Neural crest cell (in vitro differentiated cells): ENCODE results near the gene NDUFB5. TPM values are rescaled to one million over a fixed set of nuclear protein-coding genes. Genes with fewer than 3 reads are reported as not detected.

Source experiments
- DNase-seq: peaks from one replicate; pipeline ENCODE4 v3.0.0; 2021; ENCODE audit warnings: low read depth, mixed read lengths, low spot score
- H3K27ac Mint-ChIP-seq: one replicate; pipeline ENCODE4 v1.8.0; 2021; ENCODE audit warnings: mild to moderate bottlenecking, mixed read lengths; ENCODE audit not compliant: unreplicated experiment
- H3K27me3 Mint-ChIP-seq: 2 replicates; pipeline ENCODE4 v1.8.0; 2021; ENCODE audit warnings: low read depth, mild to moderate bottlenecking, mixed read lengths
- H3K36me3 Mint-ChIP-seq: 2 replicates; pipeline ENCODE4 v1.8.0; 2021; ENCODE audit warnings: low read depth, mild to moderate bottlenecking, mixed read lengths
- H3K4me1 Mint-ChIP-seq: 2 replicates; pipeline ENCODE4 v1.8.0; 2021; ENCODE audit warnings: mixed read lengths
- H3K4me3 Mint-ChIP-seq: one replicate; pipeline ENCODE4 v1.8.0; 2021; ENCODE audit warnings: mild to moderate bottlenecking, mixed read lengths
- H3K9me3 Mint-ChIP-seq: 2 replicates; pipeline ENCODE4 v1.8.0; 2021; ENCODE audit warnings: mixed read lengths
- CTCF ChIP-seq: fragments of 200-600 bp; sonication (generic); conservative IDR thresholded peaks from 2 replicates; pipeline ENCODE4 v1.5.0; 2021; ENCODE audit warnings: antibody characterized with exemption, mild to moderate bottlenecking
- long read RNA-seq: library from polyadenylated mRNA; unstranded; transcript quantifications from one replicate; pipeline ENCODE4 v2.0.0, GENCODE V29; 2020
- total RNA-seq: library from RNA; stranded (reverse); gene quantifications from 2 replicates; pipeline ENCODE4 v1.2.1, GENCODE V29; 2021

NDUFB5 gene
- 72.4 and 74.3 TPM in 2 replicates for total RNA-seq
- long read RNA-seq, full-length matches to known transcripts = 96 of 102 reads
- long read RNA-seq, partial matches to known transcripts = 1 of 102 reads
- long read RNA-seq, other reads (novel, unspliced or antisense) = 5 of 102 reads

- peak within 1 kb of the TSS; percentile 100 for H3K27ac Mint-ChIP-seq
- no peak for TF ChIP-seq CTCF
Observed at GRCh38 chr3:179604321-179605078, at the start of gene NDUFB5, which contains the start of gene MRPL47. Gene NDUFB5, plus strand, starts transcription at chr3:179604794. Its CDS starts 22 bp downstream, at chr3:179604816. Gene MRPL47, minus strand, starts transcription at chr3:179604638. Its CDS starts 14 bp downstream, at chr3:179604624.

GRCh38 chr3:179558742-179559364 lies 45.7 kb upstream of the NDUFB5 start:
- DNase-seq = peak; percentile 58
- H3K9me3 Mint-ChIP-seq = no peaks in the 10 kb centered on the region
- H3K36me3 Mint-ChIP-seq = no peaks in the 10 kb centered on the region
- peak overlapping the region; percentile 69 for H3K4me3 Mint-ChIP-seq
- TF ChIP-seq CTCF = peak; percentile 88
- H3K4me1 Mint-ChIP-seq = peaks cover 25% of the 10 kb centered on the region
- H3K27me3 Mint-ChIP-seq = no peaks in the 10 kb centered on the region
- H3K27ac Mint-ChIP-seq = no peak overlapping the region

More at GRCh38 chr3:179604321-179605078, at the start of gene NDUFB5, which contains the start of gene MRPL47:
- Mint-ChIP-seq H3K4me1 (peaks cover 18% of the 10 kb centered on the region), H3K9me3 (no peaks in the 10 kb centered on the region), H3K4me3 (peak within 1 kb of the TSS; percentile 99), H3K36me3 (no peaks in the 10 kb centered on the region), H3K27me3 (no peaks in the 10 kb centered on the region)
- DNase-seq = peak; percentile 83

GRCh38 chr3:179560791-179561190 lies 43.8 kb upstream of the NDUFB5 start:
- Mint-ChIP-seq H3K36me3 (no peaks in the 10 kb centered on the region), H3K4me1 (peaks cover 30% of the 10 kb centered on the region), H3K27ac (no peak overlapping the region), H3K9me3 (no peaks in the 10 kb centered on the region), H3K27me3 (no peaks in the 10 kb centered on the region), H3K4me3 (peak overlapping the region; percentile 34)
- no peak for TF ChIP-seq CTCF
- no peak for DNase-seq

- no peaks in the 10 kb centered on the region for H3K9me3 Mint-ChIP-seq
- no peak for TF ChIP-seq CTCF
- DNase-seq = peak; percentile 99
- H3K27ac Mint-ChIP-seq = peak within 1 kb of the TSS; percentile 100
- H3K36me3 Mint-ChIP-seq = no peaks in the 10 kb centered on the region
- peak within 1 kb of the TSS; percentile 98 for H3K4me3 Mint-ChIP-seq
- H3K4me1 Mint-ChIP-seq = peaks cover 25% of the 10 kb centered on the region
- no peaks in the 10 kb centered on the region for H3K27me3 Mint-ChIP-seq
Observed at GRCh38 chr3:179562591-179563270, 41.9 kb upstream of the NDUFB5 start, which contains the start of gene ACTL6A. Gene ACTL6A, plus strand, starts transcription at chr3:179562926. Its CDS starts 167 bp downstream, at chr3:179563093.

- H3K9me3 Mint-ChIP-seq = no peaks in the 10 kb centered on the region
- H3K27me3 Mint-ChIP-seq = no peaks in the 10 kb centered on the region
- peaks cover 25% of the 10 kb centered on the region for H3K4me1 Mint-ChIP-seq
- peak overlapping the region; percentile 98 for H3K4me3 Mint-ChIP-seq
- peak; percentile 65 for TF ChIP-seq CTCF
- H3K36me3 Mint-ChIP-seq = no peaks in the 10 kb centered on the region
- DNase-seq = peak; percentile 51
- peak overlapping the region; percentile 95 for H3K27ac Mint-ChIP-seq
Observed at GRCh38 chr3:179563271-179563783, 41.3 kb upstream of the NDUFB5 start.
